K562 (cell line): ENCODE measurements around the gene PEX7. TPM values are rescaled to one million over a fixed set of nuclear protein-coding genes. Genes with fewer than 3 reads are reported as not detected.
A peak's percentile ranks its signal among the peaks of the same experiment; 100 is the strongest.

Source experiments
- ARID3B ChIP-seq: fragments of 250-450 bp; sonication (Bioruptor Pico); IDR thresholded peaks from 2 replicates; pipeline ENCODE4 v1.4.0; 2020; ENCODE audit warnings: borderline replicate concordance
- BDP1 ChIP-seq: IDR thresholded peaks from 3 replicates; pipeline ENCODE4 v1.6.1; 2011; ENCODE audit not compliant: insufficient read length, insufficient read depth
- CREB1 ChIP-seq, 2 experiments: sonication (generic) in 1 of 2; formaldehyde crosslinking in 1 of 2; IDR thresholded peaks; 2 replicates each; pipeline versions ENCODE4 v1.6.1 to v1.8.0; 2012 to 2022; ENCODE audit warnings: inconsistent platforms in 1 of 2, mild to moderate bottlenecking in 1 of 2, missing genetic modification reagents in 1 of 2, moderate library complexity in 1 of 2
- CTCFL ChIP-seq: IDR thresholded peaks from 2 replicates; pipeline ENCODE4 v1.6.1; 2011; ENCODE audit warnings: borderline replicate concordance, low read depth, mild to moderate bottlenecking, moderate library complexity, low read length; ENCODE audit not compliant: insufficient read depth, poor library complexity, severe bottlenecking
- E2F8 ChIP-seq: fragments of 450-650 bp; IDR thresholded peaks from 2 replicates; pipeline ENCODE4 v1.7.1; 2018; ENCODE audit warnings: mild to moderate bottlenecking, low read depth; ENCODE audit not compliant: partially characterized antibody
- ETV6 ChIP-seq, 3 experiments: fragments of 150-350 bp in 1 of 3; sonication (generic) in 1 of 3; formaldehyde crosslinking in 1 of 3; IDR thresholded peaks; 2 replicates each; pipeline versions ENCODE4 v1.6.1 to v1.8.0; 2014 to 2022; ENCODE audit warnings: borderline replicate concordance in 2 of 3, low read depth in 2 of 3, antibody characterized with exemption in 1 of 3, low read length in 1 of 3, mild to moderate bottlenecking in 1 of 3, missing genetic modification reagents in 1 of 3
- HDAC1 ChIP-seq, 2 experiments: fragments of 450-650 bp; IDR thresholded peaks; 2 replicates each; pipeline ENCODE4 v1.6.1; 2016 to 2017; ENCODE audit warnings: inconsistent platforms in 1 of 2, mild to moderate bottlenecking in 1 of 2, moderate library complexity in 1 of 2
- MAFK ChIP-seq: IDR thresholded peaks from 2 replicates; pipeline ENCODE4 v1.6.1; 2011; ENCODE audit warnings: low read length, improper control_type of control experiment
- RUNX1 ChIP-seq: sonication (generic); IDR thresholded peaks from 2 replicates; pipeline ENCODE4 v1.6.1; 2016; ENCODE audit warnings: antibody characterized with exemption, low read depth
- SIN3B ChIP-seq: fragments of 450-650 bp; IDR thresholded peaks from 2 replicates; pipeline ENCODE4 v1.6.1; 2017; ENCODE audit warnings: low read depth, mild to moderate bottlenecking, moderate library complexity
- SNRNP70 ChIP-seq: fragments of 200-400 bp; formaldehyde crosslinking; optimal IDR thresholded peaks from 2 replicates; pipeline ENCODE3; 2017; ENCODE audit warnings: low read depth, low read length
- TBL1XR1 ChIP-seq, 2 experiments: IDR thresholded peaks; 2 replicates each; pipeline ENCODE4 v1.6.1; 2012; ENCODE audit warnings: improper control_type of control experiment in 2 of 2, low read length in 2 of 2, mild to moderate bottlenecking in 1 of 2
- ZBTB12 ChIP-seq: fragments of 250-450 bp; sonication (Bioruptor Pico); IDR thresholded peaks from 2 replicates; pipeline ENCODE4 v1.4.0; 2020
- ZNF445 ChIP-seq: fragments of 250-450 bp; sonication (Bioruptor Pico); IDR thresholded peaks from 2 replicates; pipeline ENCODE4 v1.4.0; 2020; ENCODE audit warnings: low read depth, mild to moderate bottlenecking, moderate library complexity
- ZNF584 ChIP-seq: fragments of 200-800 bp; sonication (Bioruptor generic); IDR thresholded peaks from 2 replicates; pipeline ENCODE4 v1.6.1; 2016; ENCODE audit warnings: low read depth, mild to moderate bottlenecking, missing genetic modification characterization, missing compliant biosample characterization
- ZNF586 ChIP-seq: fragments of 450-650 bp; formaldehyde crosslinking; conservative IDR thresholded peaks from 2 replicates; pipeline ENCODE4 v1.4.0; 2020; ENCODE audit warnings: mild to moderate bottlenecking, moderate library complexity
- polyA plus RNA-seq, 8 experiments: library from polyadenylated mRNA; depleted of rRNA in 4 of 8; stranded (reverse) in 5 of 8; unstranded in 3 of 8; fragments of >200 nt; fragmentation: Nextera tagmentation in 2 of 8; fragmentation: Illumina TruSeq in 1 of 8; extraction: Ambion mirVana in 2 of 8; extraction: Trizol in 1 of 8; gene quantifications; 2 replicates each; pipeline versions ENCODE4 v1.2.1 to v1.2.3, GENCODE V29; 2011 to 2014; ENCODE audit warnings: inconsistent platforms in 1 of 8, missing spikeins in 1 of 8
- total RNA-seq, 7 experiments: library from RNA; depleted of rRNA in 6 of 7; stranded (reverse); fragments of >200 nt in 6 of 7; fragmentation: Illumina TruSeq in 2 of 7; extraction: Trizol in 2 of 7; gene quantifications; 2 replicates each; pipeline versions ENCODE4 v1.2.1 to v1.2.3, GENCODE V29; 2011 to 2021; ENCODE audit warnings: low replicate concordance in 1 of 7
- TF ChIP-seq, protein P1 (sequence below): fragments of 450-650 bp; conservative IDR thresholded peaks from 2 replicates; pipeline ENCODE4 v1.6.1; 2016; ENCODE audit warnings: missing genetic modification characterization, low read depth, mild to moderate bottlenecking, missing compliant biosample characterization, moderate library complexity

Gene PEX7
- total and polyA plus RNA-seq, 9 of the 15 experiments (the other 6 are each of a cell fraction or from before 2014, with no cell fraction given), result 1.6 to 12.9 (median 9.1) TPM

- TF ChIP-seq BDP1 (no peak), SNRNP70 (no peak), TBL1XR1 (IDR thresholded peaks at IDR 0.05; ENCODE audit: low read length in 2 of 2) (no peak), ARID3B (no peak), ZBTB12 (CRISPR knock-in tag) (0 out of 2 replicates have a peak, but pooled peaks have one; percentile 25), SIN3B (peak; percentile 49; the same call in 1 of the 2 replicates), HDAC1 (IDR thresholded peaks at IDR 0.05) (0 out of 4 replicates have a peak, but pooled peaks of 1 of the 2 experiments have one; percentile 9), ZNF445 (CRISPR knock-in tag) (no peak), ZNF584 (CRISPR knock-in tag) (0 out of 2 replicates have a peak, but pooled peaks have one; percentile 75), RUNX1 (no peak), ZNF586 (CRISPR knock-in tag) (no peak), CREB1 (IDR thresholded peaks at IDR 0.05) (peak; percentile 24; the same call in 1 of the 2 replicates), CREB1 (CRISPR knock-in tag; IDR thresholded peaks at IDR 0.05) (no peak), E2F8 (no peak), MAFK (no peak), CTCFL (peak; percentile 90), ETV6 (IDR thresholded peaks at IDR 0.05; ENCODE audit: borderline replicate concordance in 1 of 2, low read depth in 2 of 2, low read length in 1 of 2) (no peak), ETV6 (CRISPR knock-in tag; IDR thresholded peaks at IDR 0.05; ENCODE audit: borderline replicate concordance) (no peak)
- TF ChIP-seq, protein P1, sequence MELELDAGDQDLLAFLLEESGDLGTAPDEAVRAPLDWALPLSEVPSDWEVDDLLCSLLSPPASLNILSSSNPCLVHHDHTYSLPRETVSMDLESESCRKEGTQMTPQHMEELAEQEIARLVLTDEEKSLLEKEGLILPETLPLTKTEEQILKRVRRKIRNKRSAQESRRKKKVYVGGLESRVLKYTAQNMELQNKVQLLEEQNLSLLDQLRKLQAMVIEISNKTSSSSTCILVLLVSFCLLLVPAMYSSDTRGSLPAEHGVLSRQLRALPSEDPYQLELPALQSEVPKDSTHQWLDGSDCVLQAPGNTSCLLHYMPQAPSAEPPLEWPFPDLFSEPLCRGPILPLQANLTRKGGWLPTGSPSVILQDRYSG, result no peak
Observed at GRCh38 chr6:136822376-136823127, at the start of gene PEX7 (continued).
